H1 (cell line): ENCODE measurements around the gene FSD1L. TPM values are rescaled to one million over a fixed set of nuclear protein-coding genes. Genes with fewer than 3 reads are reported as not detected.

Experiments used
- CTCF ChIA-PET: fragments of 300-600 bp; sonication (Branson Sonifier 250); formaldehyde crosslinking; loops from one replicate; lab custom pipeline; 2021; ENCODE audit not compliant: partially characterized antibody; lab: Charles Lee
- POLR2A ChIA-PET: fragments of 300-600 bp; sonication (Branson Sonifier 250); formaldehyde crosslinking; loops from one replicate; lab custom pipeline; 2021; ENCODE audit warnings: inconsistent platforms; ENCODE audit not compliant: partially characterized antibody; lab: Charles Lee
- DNase-seq, 2 experiments: peaks; one replicate each; pipeline versions ENCODE4 v3.0.0 to v3.0.0-alpha.2; 2010 to 2022; ENCODE audit warnings: low spot score in 2 of 2, low read depth in 1 of 2, mixed read lengths in 1 of 2
- FAIRE-seq: peaks from 2 replicates; lab custom pipeline; 2011; peaks lifted over from hg19 to GRCh38; lab: Jason Lieb, UNC
- H2AFZ ChIP-seq: 2 replicates; pipeline ENCODE4 v1.8.1; 2012; ENCODE audit warnings: low read length, inconsistent platforms
- H2AK5ac ChIP-seq: 2 replicates; pipeline ENCODE4 v1.6.1; 2013; ENCODE audit warnings: low read depth, low read length
- H2BK120ac ChIP-seq: replicated peaks from 2 replicates; pipeline ENCODE3; 2013; ENCODE audit warnings: low read depth, low read length, inconsistent platforms
- H2BK12ac ChIP-seq: 2 replicates; pipeline ENCODE4 v1.6.1; 2013; ENCODE audit warnings: low read depth, low read length
- H2BK15ac ChIP-seq: 2 replicates; pipeline ENCODE4 v1.6.1; 2013; ENCODE audit warnings: low read length
- H2BK20ac ChIP-seq: 2 replicates; pipeline ENCODE4 v1.6.1; 2013; ENCODE audit warnings: low read length
- H2BK5ac ChIP-seq: 2 replicates; pipeline ENCODE4 v1.6.1; 2013; ENCODE audit warnings: low read depth, low read length
- H3K14ac ChIP-seq: 2 replicates; pipeline ENCODE4 v1.6.1; 2013; ENCODE audit warnings: inconsistent platforms; ENCODE audit not compliant: insufficient read length
- H3K18ac ChIP-seq: 2 replicates; pipeline ENCODE4 v1.6.1; 2013; ENCODE audit warnings: low read length; ENCODE audit errors: extremely low read depth
- H3K23ac ChIP-seq: 2 replicates; pipeline ENCODE4 v1.6.1; 2013; ENCODE audit warnings: inconsistent platforms; ENCODE audit not compliant: insufficient read length
- H3K23me2 ChIP-seq: 2 replicates; pipeline ENCODE4 v1.6.1; 2013; ENCODE audit warnings: low read depth, low read length
- H3K27ac ChIP-seq: 2 replicates; pipeline ENCODE4 v1.6.1; 2011; ENCODE audit warnings: low read depth, low read length, inconsistent platforms
- H3K27me3 ChIP-seq, 4 experiments: replicated peaks in 1 of 4; 1 replicate in 1 of 4; 2 replicates in 3 of 4; pipeline versions ENCODE4 v1.6.1 to v1.8.1; 2011 to 2013; ENCODE audit warnings: low read length in 3 of 4, mild to moderate bottlenecking in 3 of 4, inconsistent platforms in 2 of 4, mixed read lengths in 2 of 4, moderate library complexity in 1 of 4; ENCODE audit not compliant: control insufficient read depth in 3 of 4, insufficient read depth in 3 of 4; ENCODE audit errors: extremely low read depth in 1 of 4
- H3K36me3 ChIP-seq, 4 experiments: 2 replicates each; pipeline versions ENCODE4 v1.6.1 to v1.8.1; 2011 to 2013; ENCODE audit warnings: mild to moderate bottlenecking in 4 of 4, low read length in 3 of 4, moderate library complexity in 2 of 4, control low read depth in 1 of 4, inconsistent platforms in 1 of 4; ENCODE audit not compliant: insufficient read depth in 4 of 4, control insufficient read depth in 2 of 4
- H3K4ac ChIP-seq: replicated peaks from 2 replicates; pipeline ENCODE3; 2013; ENCODE audit warnings: low read length, low read depth, mixed read lengths, inconsistent platforms; ENCODE audit not compliant: insufficient read length
- H3K4me1 ChIP-seq, 4 experiments: replicated peaks in 1 of 4; 1 replicate in 1 of 4; 2 replicates in 3 of 4; pipeline versions ENCODE4 v1.6.1 to v1.8.1; 2011 to 2013; ENCODE audit warnings: low read length in 3 of 4, inconsistent platforms in 2 of 4, mixed read lengths in 1 of 4; ENCODE audit not compliant: insufficient read depth in 4 of 4, control insufficient read depth in 3 of 4
- H3K4me2 ChIP-seq, 2 experiments: 2 replicates each; pipeline versions ENCODE4 v1.6.1 to v1.8.1; 2011 to 2013; ENCODE audit warnings: low read depth in 2 of 2, low read length in 2 of 2, control low read depth in 1 of 2, inconsistent platforms in 1 of 2, mild to moderate bottlenecking in 1 of 2; ENCODE audit not compliant: insufficient read depth in 1 of 2
- H3K4me3 ChIP-seq, 4 experiments: fragments of 200-600, 300-600 bp in 1 of 4; sonication (generic), shearing (Covaris generic), sonication (Bioruptor Twin) in 1 of 4; 2 replicates each; pipeline versions ENCODE4 v1.5.1 to v1.8.1; 2011 to 2016; ENCODE audit warnings: low read length in 4 of 4, low read depth in 3 of 4, control low read depth in 2 of 4, inconsistent platforms in 2 of 4, mild to moderate bottlenecking in 2 of 4, mixed read lengths in 1 of 4, moderate library complexity in 1 of 4; ENCODE audit not compliant: insufficient read depth in 2 of 4; ENCODE audit errors: extremely low read depth in 1 of 4
- H3K56ac ChIP-seq: replicated peaks from 2 replicates; pipeline ENCODE3; 2013; ENCODE audit warnings: low read depth, mild to moderate bottlenecking, mixed read lengths, low read length, inconsistent platforms; ENCODE audit not compliant: insufficient read length
- H3K79me1 ChIP-seq: 2 replicates; pipeline ENCODE4 v1.6.1; 2013; ENCODE audit warnings: low read depth, low read length, control low read depth
- H3K79me2 ChIP-seq, 2 experiments: 2 replicates each; pipeline versions ENCODE4 v1.6.1 to v1.8.1; 2012 to 2013; ENCODE audit warnings: low read length in 2 of 2, mild to moderate bottlenecking in 2 of 2, inconsistent platforms in 1 of 2; ENCODE audit not compliant: insufficient read depth in 2 of 2, control insufficient read depth in 1 of 2
- H3K9ac ChIP-seq, 4 experiments: replicated peaks in 1 of 4; 1 replicate in 1 of 4; 2 replicates in 3 of 4; pipeline versions ENCODE4 v1.6.1 to v1.8.1; 2011 to 2013; ENCODE audit warnings: low read depth in 3 of 4, low read length in 3 of 4, control low read depth in 2 of 4, mild to moderate bottlenecking in 2 of 4, moderate library complexity in 2 of 4, inconsistent platforms in 1 of 4; ENCODE audit errors: extremely low read depth in 1 of 4
- H3K9me3 ChIP-seq, 2 experiments: 2 replicates each; pipeline versions ENCODE4 v1.6.1 to v1.8.1; 2012 to 2013; ENCODE audit warnings: mild to moderate bottlenecking in 2 of 2, moderate library complexity in 2 of 2, control low read depth in 1 of 2, inconsistent platforms in 1 of 2, low read depth in 1 of 2, low read length in 1 of 2, mixed read lengths in 1 of 2; ENCODE audit not compliant: insufficient read depth in 2 of 2
- H4K20me1 ChIP-seq, 2 experiments: replicated peaks in 1 of 2; 2 replicates each; pipeline versions ENCODE3 to v1.8.1; 2011 to 2013; ENCODE audit warnings: inconsistent platforms in 2 of 2, low read length in 2 of 2, mild to moderate bottlenecking in 1 of 2; ENCODE audit not compliant: insufficient read depth in 2 of 2, control insufficient read depth in 1 of 2
- H4K5ac ChIP-seq: 2 replicates; pipeline ENCODE4 v1.6.1; 2013; ENCODE audit warnings: low read length, low read depth, mixed read lengths, inconsistent platforms; ENCODE audit not compliant: insufficient read length
- H4K8ac ChIP-seq: 2 replicates; pipeline ENCODE4 v1.8.0; 2013; ENCODE audit warnings: mild to moderate bottlenecking, moderate library complexity, low read length, inconsistent platforms; ENCODE audit not compliant: insufficient read depth; ENCODE audit errors: extremely low read depth
- H4K91ac ChIP-seq: replicated peaks from 2 replicates; pipeline ENCODE3; 2013; ENCODE audit warnings: low read length, mixed read lengths, inconsistent platforms; ENCODE audit not compliant: insufficient read length
- BACH1 ChIP-seq: IDR thresholded peaks from 2 replicates; pipeline ENCODE4 v1.6.1; 2012; ENCODE audit warnings: low read length, improper control_type of control experiment
- CHD1 ChIP-seq: IDR thresholded peaks from 2 replicates; pipeline ENCODE4 v1.6.1; 2012; ENCODE audit warnings: low read depth, low read length, improper control_type of control experiment
- KDM1A ChIP-seq: fragments of 200-600, 300-600 bp; sonication (generic); IDR thresholded peaks from 2 replicates; pipeline ENCODE4 v1.7.1; 2016; ENCODE audit warnings: mild to moderate bottlenecking, low read length, borderline replicate concordance
- WGBS, 2 experiments: shearing (Covaris generic) in 1 of 2; methylation state at CpG; one replicate each; pipeline versions ENCODE4 v1.1.6 to v1.1.7; 2013 to 2015; ENCODE audit warnings: low lambda C conversion rate in 2 of 2, mixed read lengths in 2 of 2, inconsistent platforms in 1 of 2, low coverage in 1 of 2, missing lambda C conversion rate in 1 of 2; ENCODE audit not compliant: insufficient replicate concordance in 2 of 2, insufficient coverage in 1 of 2, insufficient read length in 1 of 2; ENCODE audit errors: extremely low coverage in 1 of 2, missing lambda C conversion rate in 1 of 2; 5-methylcytosine and 5-hydroxymethylcytosine counted together
- polyA plus RNA-seq, 7 experiments: library from polyadenylated mRNA; depleted of rRNA in 3 of 7; stranded (reverse) in 5 of 7; unstranded in 2 of 7; fragments of >200 nt in 5 of 7; fragments of 200-250 nt in 2 of 7; gene quantifications; 1 replicate in 5 of 7; 2 replicates in 1 of 7; 4 replicates in 1 of 7; pipeline versions ENCODE4 v1.2.1 to v1.2.3, GENCODE V29; 2011 to 2013; ENCODE audit warnings: missing spikeins in 2 of 7, mixed read lengths in 2 of 7
- total RNA-seq: library from RNA; stranded (reverse); fragmentation: NEBNext Ultra II Directional; extraction: Animal tissue kit (Norgen Biotek cat#: 25700); gene quantifications from 2 replicates; pipeline ENCODE4 v1.2.1, GENCODE V29; 2021

The FSD1L gene
- total and polyA plus RNA-seq, 2 of the 8 experiments (the other 6 are each of a cell fraction or from before 2014, with no cell fraction given): 0.91 to 4.8 TPM

- H3K27ac ChIP-seq: no peak overlapping the region
- no peak overlapping the region for H2BK20ac ChIP-seq
- no peak overlapping the region for H3K14ac ChIP-seq
- no peak overlapping the region for H3K4me3 ChIP-seq
- H3K4me2 ChIP-seq: no peak overlapping the region
- no peaks in the 10 kb centered on the region for H3K23me2 ChIP-seq
- H3K18ac ChIP-seq: no peak overlapping the region
- peaks cover 0 to 14% (median 6%) of the 10 kb centered on the region in 4 experiments; a peak in 6 of 7 replicates for H3K4me1 ChIP-seq
- H4K20me1 ChIP-seq: no peaks in the 10 kb centered on the region
- WGBS, 2 experiments: 85% methylated on average over 1 of the region's 1 CpG; no CpG with 5 or more reads in 1 of the 2 experiments
- no peak for DNase-seq
- H2BK120ac ChIP-seq: no peak overlapping the region
- no peak overlapping the region for H3K23ac ChIP-seq
- H3K9ac ChIP-seq: no peak overlapping the region
- no peak overlapping the region for H2BK5ac ChIP-seq
- H3K4ac ChIP-seq: no peak overlapping the region
- H3K79me2 ChIP-seq: no peaks in the 10 kb centered on the region
- H2BK12ac ChIP-seq: no peak overlapping the region
- H2AFZ ChIP-seq: no peak overlapping the region
- no peaks in the 10 kb centered on the region for H3K79me1 ChIP-seq
- no peaks in the 10 kb centered on the region for H3K36me3 ChIP-seq
- no peak overlapping the region for H4K91ac ChIP-seq
- no peak overlapping the region for H4K8ac ChIP-seq
- CTCF ChIA-PET: interaction anchor here (0.6 to 1.6 kb wide), 5 partner anchors 9 to 1890 kb away, joined by 3 to 4 read pairs (median 3); no protein-coding TSS in a partner anchor
- H3K27me3 ChIP-seq: no peaks in the 10 kb centered on the region
- H3K9me3 ChIP-seq: peaks cover 0 to under 1% of the 10 kb centered on the region in 2 experiments; a peak in 1 of 4 replicates
- FAIRE-seq: no peak
- no peak overlapping the region for H2AK5ac ChIP-seq
- POLR2A ChIA-PET: no interaction called here
- no peak overlapping the region for H3K56ac ChIP-seq
- H2BK15ac ChIP-seq: no peak overlapping the region
- no peak overlapping the region for H4K5ac ChIP-seq
- TF ChIP-seq BACH1 (no peak), CHD1 (no peak), KDM1A (no peak)
These were observed 31.0 kb upstream of the FSD1L start for GRCh38 chr9:105416840-105417239.
